GM19468 (cell line): ENCODE measurements around the gene CACNA1I.

ENCODE experiments used
- ATAC-seq: cut with Tn5 transposase; IDR thresholded peaks from one replicate; pipeline ENCODE4 v1.9.1; 2021; ENCODE audit warnings: mild to moderate bottlenecking, moderate library complexity, moderate number of reproducible peaks; ENCODE audit not compliant: unreplicated experiment; ENCODE audit errors: extremely low read depth

The CACNA1I gene

GRCh38 chr22:39661842-39662685, 91.5 kb downstream of the CACNA1I start:
- ATAC-seq, result no peak

GRCh38 chr22:39662686-39663052, 92.1 kb downstream of the CACNA1I start:
- ATAC-seq, result no peak

- ATAC-seq, result no peak
Observed at GRCh38 chr22:39663751-39664150, 93.2 kb downstream of the CACNA1I start.

- ATAC-seq, result no peak
Observed at GRCh38 chr22:39664485-39665200, 94.1 kb downstream of the CACNA1I start.

GRCh38 chr22:39665229-39665628, 94.7 kb downstream of the CACNA1I start:
- no peak for ATAC-seq

- no peak for ATAC-seq
Observed at GRCh38 chr22:39665661-39666431, 95.3 kb downstream of the CACNA1I start.

- no peak for ATAC-seq
Observed at GRCh38 chr22:39666495-39666894, 95.9 kb downstream of the CACNA1I start.

GRCh38 chr22:39666926-39667325, 96.4 kb downstream of the CACNA1I start:
- no peak for ATAC-seq

GRCh38 chr22:39669432-39669831, 98.9 kb downstream of the CACNA1I start:
- no peak for ATAC-seq

GRCh38 chr22:39671936-39672335, 101.4 kb downstream of the CACNA1I start:
- ATAC-seq, result no peak

- no peak for ATAC-seq
Observed at GRCh38 chr22:39674536-39674935, 104.0 kb downstream of the CACNA1I start.

GRCh38 chr22:39675947-39676346, 105.4 kb downstream of the CACNA1I start:
- ATAC-seq, result no peak

- ATAC-seq, result no peak
Observed at GRCh38 chr22:39677967-39678366, 107.4 kb downstream of the CACNA1I start.

GRCh38 chr22:39678862-39679490, 108.4 kb downstream of the CACNA1I start:
- ATAC-seq, result no peak

GRCh38 chr22:39679652-39680051, 109.1 kb downstream of the CACNA1I start:
- no peak for ATAC-seq

- no peak for ATAC-seq
Observed at GRCh38 chr22:39680486-39680885, 109.9 kb downstream of the CACNA1I start.

- ATAC-seq, result no peak
Observed at GRCh38 chr22:39681038-39681861, 110.7 kb downstream of the CACNA1I start.

GRCh38 chr22:39682994-39683393, 112.4 kb downstream of the CACNA1I start:
- ATAC-seq, result no peak

GRCh38 chr22:39683639-39684038, 113.1 kb downstream of the CACNA1I start:
- ATAC-seq, result no peak
